Osteoblast (primary cell): ENCODE data around the gene ARHGEF26. TPM values are rescaled to one million over a fixed set of nuclear protein-coding genes. Genes with fewer than 3 reads are reported as not detected.

Experiments used
- DNase-seq: peaks from one replicate; pipeline ENCODE4 v3.0.0; 2011; ENCODE audit warnings: low spot score, mixed read lengths; ENCODE audit not compliant: insufficient read length; ENCODE audit errors: missing footprints
- H2AFZ ChIP-seq: 2 replicates; pipeline ENCODE4 v1.6.0; 2011; ENCODE audit warnings: mild to moderate bottlenecking, low read length
- H3K27ac ChIP-seq: 2 replicates; pipeline ENCODE4 v1.5.1; 2011; ENCODE audit warnings: mild to moderate bottlenecking, low read depth, low read length, moderate library complexity
- H3K27me3 ChIP-seq: 2 replicates; pipeline ENCODE4 v1.6.0; 2012; ENCODE audit warnings: mild to moderate bottlenecking, control low read depth, inconsistent platforms, low read length, moderate library complexity; ENCODE audit not compliant: insufficient read depth
- H3K36me3 ChIP-seq: 2 replicates; pipeline ENCODE4 v1.5.1; 2011; ENCODE audit warnings: mild to moderate bottlenecking, low read length, control low read depth, moderate library complexity; ENCODE audit not compliant: insufficient read depth
- H3K4me1 ChIP-seq: 2 replicates; pipeline ENCODE4 v1.5.1; 2011; ENCODE audit warnings: mild to moderate bottlenecking, low read length, control low read depth, moderate library complexity; ENCODE audit not compliant: insufficient read depth
- H3K4me2 ChIP-seq: 2 replicates; pipeline ENCODE4 v1.6.0; 2011; ENCODE audit warnings: mild to moderate bottlenecking, low read length; ENCODE audit not compliant: insufficient read depth
- H3K4me3 ChIP-seq: fragments of 200-600 bp; sonication (generic); 3 replicates; pipeline ENCODE4 v1.5.1; 2012; ENCODE audit warnings: mild to moderate bottlenecking, low read length, inconsistent platforms; ENCODE audit not compliant: insufficient read depth
- H3K79me2 ChIP-seq: 2 replicates; pipeline ENCODE4 v1.6.0; 2012; ENCODE audit warnings: mild to moderate bottlenecking, low read length, control low read depth, inconsistent platforms; ENCODE audit not compliant: insufficient read depth
- H3K9me3 ChIP-seq: 2 replicates; pipeline ENCODE4 v1.5.1; 2011; ENCODE audit warnings: low read depth, low read length, control low read depth
- H4K20me1 ChIP-seq: 2 replicates; pipeline ENCODE4 v1.6.0; 2012; ENCODE audit warnings: mild to moderate bottlenecking, low read length, control low read depth; ENCODE audit not compliant: insufficient read depth
- CTCF ChIP-seq: IDR thresholded peaks from 2 replicates; pipeline ENCODE4 v1.5.1; 2011; ENCODE audit warnings: mild to moderate bottlenecking, low read depth, low read length, moderate library complexity; ENCODE audit errors: extremely low read depth
- total RNA-seq: library from RNA; depleted of rRNA; stranded (reverse); fragments of >200 nt; gene quantifications from 2 replicates; pipeline ENCODE4 v1.2.3, GENCODE V29; 2012

Gene ARHGEF26
- total RNA-seq, 1 donor = 3.6 TPM

- Histone ChIP-seq H2AFZ (no peak overlapping the region), H3K4me2 (no peak overlapping the region), H3K27ac (no peak overlapping the region), H3K4me3 (no peak overlapping the region), H4K20me1 (no peaks in the 10 kb centered on the region), H3K79me2 (no peaks in the 10 kb centered on the region), H3K27me3 (peaks cover 3% of the 10 kb centered on the region), H3K9me3 (no peaks in the 10 kb centered on the region), H3K4me1 (no peaks in the 10 kb centered on the region), H3K36me3 (no peaks in the 10 kb centered on the region)
- no peak for TF ChIP-seq CTCF
- DNase-seq = no peak
Observed at GRCh38 chr3:154111365-154111935, 9.7 kb upstream of the ARHGEF26 start.

GRCh38 chr3:154112146-154112852, 8.9 kb upstream of the ARHGEF26 start:
- H3K79me2 ChIP-seq = no peaks in the 10 kb centered on the region
- no peaks in the 10 kb centered on the region for H3K9me3 ChIP-seq
- H3K27ac ChIP-seq = no peak overlapping the region
- peaks cover 3% of the 10 kb centered on the region for H3K27me3 ChIP-seq
- DNase-seq = no peak
- H4K20me1 ChIP-seq = no peaks in the 10 kb centered on the region
- no peak overlapping the region for H3K4me3 ChIP-seq
- no peak for TF ChIP-seq CTCF
- no peak overlapping the region for H2AFZ ChIP-seq
- no peaks in the 10 kb centered on the region for H3K4me1 ChIP-seq
- H3K4me2 ChIP-seq = no peak overlapping the region
- no peaks in the 10 kb centered on the region for H3K36me3 ChIP-seq

- DNase-seq = no peak
- no peak for TF ChIP-seq CTCF
- no peak overlapping the region for H3K4me3 ChIP-seq
- H2AFZ ChIP-seq = no peak overlapping the region
- no peak overlapping the region for H3K4me2 ChIP-seq
- peaks cover 3% of the 10 kb centered on the region for H3K27me3 ChIP-seq
- H3K4me1 ChIP-seq = no peaks in the 10 kb centered on the region
- H3K27ac ChIP-seq = no peak overlapping the region
- no peaks in the 10 kb centered on the region for H4K20me1 ChIP-seq
- no peaks in the 10 kb centered on the region for H3K9me3 ChIP-seq
- H3K36me3 ChIP-seq = no peaks in the 10 kb centered on the region
- H3K79me2 ChIP-seq = no peaks in the 10 kb centered on the region
Observed at GRCh38 chr3:154113609-154114008, 7.6 kb upstream of the ARHGEF26 start.

GRCh38 chr3:154115332-154115731, 5.9 kb upstream of the ARHGEF26 start:
- Histone ChIP-seq H4K20me1 (no peaks in the 10 kb centered on the region), H3K27ac (no peak overlapping the region), H3K4me2 (no peak overlapping the region), H3K36me3 (no peaks in the 10 kb centered on the region), H3K4me1 (no peaks in the 10 kb centered on the region), H3K27me3 (peaks cover 7% of the 10 kb centered on the region), H3K79me2 (no peaks in the 10 kb centered on the region), H3K4me3 (no peak overlapping the region), H2AFZ (no peak overlapping the region), H3K9me3 (no peaks in the 10 kb centered on the region)
- no peak for DNase-seq
- TF ChIP-seq CTCF = no peak
